CD4-positive, alpha-beta T cell treated with Interferon alpha-2 for 1 hour (primary cell): ENCODE data around the gene RPS2.

ENCODE experiments used
- DNase-seq, 2 donors: peaks; one replicate each; pipeline ENCODE4 v3.0.0-alpha.2; 2020 to 2022

Gene RPS2

GRCh38 chr16:1998852-1999801 is 34.5 kb upstream of the RPS2 start:
- no peak for DNase-seq

GRCh38 chr16:1998360-1998835 is 33.8 kb upstream of the RPS2 start:
- no peak for DNase-seq

- no peak for DNase-seq
These were observed 33.1 kb upstream of the RPS2 start for GRCh38 chr16:1997494-1998359.

- no peak for DNase-seq
These were observed 29.1 kb upstream of the RPS2 start for GRCh38 chr16:1993731-1994131.

GRCh38 chr16:1992704-1993317 is 28.2 kb upstream of the RPS2 start:
- no peak for DNase-seq

- DNase-seq, result peak; percentile 97 to 99
These were observed 27.5 kb upstream of the RPS2 start for GRCh38 chr16:1991948-1992703.

GRCh38 chr16:1991588-1991947 is 26.9 kb upstream of the RPS2 start:
- no peak for DNase-seq

GRCh38 chr16:1991135-1991551 is 26.5 kb upstream of the RPS2 start:
- DNase-seq, result peak; percentile 72 to 77

GRCh38 chr16:1990351-1991134 is 25.9 kb upstream of the RPS2 start:
- peak; percentile 50 to 65 for DNase-seq

GRCh38 chr16:1990101-1990350 is 25.4 kb upstream of the RPS2 start:
- no peak for DNase-seq

GRCh38 chr16:1989209-1990100 is 24.8 kb upstream of the RPS2 start, which contains the start of gene SYNGR3:
SYNGR3 (plus strand) TSS chr16:1989970; CDS start chr16:1990103, 133 bp downstream.
- no peak for DNase-seq

GRCh38 chr16:1987198-1987597 is 22.6 kb upstream of the RPS2 start:
- DNase-seq, result no peak

GRCh38 chr16:1985466-1986150 is 21.0 kb upstream of the RPS2 start:
- no peak for DNase-seq

GRCh38 chr16:1984347-1985225 is 20.0 kb upstream of the RPS2 start:
- no peak for DNase-seq

GRCh38 chr16:1983544-1984346 is 19.1 kb upstream of the RPS2 start, which contains the start of gene GFER:
GFER (plus strand) TSS chr16:1984193; CDS start chr16:1984219, 26 bp downstream.
- peak; percentile 82 to 83 for DNase-seq

- no peak for DNase-seq
These were observed 18.4 kb upstream of the RPS2 start for GRCh38 chr16:1982991-1983543.

GRCh38 chr16:1982013-1982433 is 17.4 kb upstream of the RPS2 start:
- DNase-seq, result no peak
